C4-2B (cell line): ENCODE data around the gene LRTM1.

Source experiments
- CTCF ChIP-seq: fragments of 450-650 bp; conservative IDR thresholded peaks from 2 replicates; pipeline ENCODE4 v1.5.1; 2017; ENCODE audit warnings: mild to moderate bottlenecking
- ZFX ChIP-seq: fragments of 450-650 bp; IDR thresholded peaks from 2 replicates; pipeline ENCODE4 v1.6.1; 2017

GRCh38 chr3:54871867-54872266 lies 56.0 kb downstream of the LRTM1 start:
- TF ChIP-seq CTCF (no peak), ZFX (no peak)
